Activated naive CD4-positive, alpha-beta T cell (primary cell): Measurements from ENCODE around the gene SRGAP2B.
"Not testable (repeated sequence)": the region's sequence is repeated elsewhere in the genome, so short reads cannot be mapped to it uniquely, and the experiment has no call there.

Experiments used
- DNase-seq, 4 experiments: peaks; one replicate each; lab custom pipeline; 2025; lab: John Stamatoyannopoulos, UW

The SRGAP2B gene

GRCh38 chr1:145041519-145041918 lies 53.6 kb downstream of the SRGAP2B start:
- DNase-seq = not testable (repeated sequence)

- DNase-seq = not testable (repeated sequence)
Observed at GRCh38 chr1:145036019-145036418, 59.1 kb downstream of the SRGAP2B start.

GRCh38 chr1:145033523-145033922 lies 61.6 kb downstream of the SRGAP2B start:
- not testable (repeated sequence) for DNase-seq

GRCh38 chr1:145027251-145027650 lies 67.9 kb downstream of the SRGAP2B start:
- not testable (repeated sequence) for DNase-seq

- DNase-seq = not testable (repeated sequence)
Observed at GRCh38 chr1:145025286-145025685, 69.8 kb downstream of the SRGAP2B start.

GRCh38 chr1:145022259-145022658 lies 72.9 kb downstream of the SRGAP2B start:
- DNase-seq = not testable (repeated sequence)

- DNase-seq = not testable (repeated sequence)
Observed at GRCh38 chr1:145021749-145022148, 73.4 kb downstream of the SRGAP2B start.

- DNase-seq = not testable (repeated sequence)
Observed at GRCh38 chr1:145019709-145020108, 75.4 kb downstream of the SRGAP2B start.

GRCh38 chr1:145017725-145018124 lies 77.4 kb downstream of the SRGAP2B start:
- DNase-seq = not testable (repeated sequence)

GRCh38 chr1:145016492-145016862 lies 78.7 kb downstream of the SRGAP2B start:
- DNase-seq = not testable (repeated sequence)

GRCh38 chr1:145015744-145016491 lies 79.2 kb downstream of the SRGAP2B start:
- not testable (repeated sequence) for DNase-seq

- DNase-seq = not testable (repeated sequence)
Observed at GRCh38 chr1:145013353-145013752, 81.8 kb downstream of the SRGAP2B start.

- not testable (repeated sequence) for DNase-seq
Observed at GRCh38 chr1:145011811-145012210, 83.3 kb downstream of the SRGAP2B start.

- DNase-seq = not testable (repeated sequence)
Observed at GRCh38 chr1:145010580-145010979, 84.5 kb downstream of the SRGAP2B start.

- DNase-seq = not testable (repeated sequence)
Observed at GRCh38 chr1:145009928-145010327, 85.2 kb downstream of the SRGAP2B start.

GRCh38 chr1:145008388-145008787 lies 86.7 kb downstream of the SRGAP2B start:
- DNase-seq = not testable (repeated sequence)

- not testable (repeated sequence) for DNase-seq
Observed at GRCh38 chr1:145005142-145005541, 90.0 kb downstream of the SRGAP2B start.

- DNase-seq = not testable (repeated sequence)
Observed at GRCh38 chr1:145001381-145001780, 93.7 kb downstream of the SRGAP2B start.

- not testable (repeated sequence) for DNase-seq
Observed at GRCh38 chr1:145000743-145001326, 94.3 kb downstream of the SRGAP2B start.

GRCh38 chr1:145000074-145000742 lies 94.9 kb downstream of the SRGAP2B start:
- not testable (repeated sequence) for DNase-seq

GRCh38 chr1:144998981-144999273 lies 96.2 kb downstream of the SRGAP2B start:
- not testable (repeated sequence) for DNase-seq

GRCh38 chr1:144998134-144998980 lies 96.8 kb downstream of the SRGAP2B start:
- DNase-seq = not testable (repeated sequence)
